GM12878 (cell line): ENCODE results near the gene TPM4. TPM values are rescaled to one million over a fixed set of nuclear protein-coding genes. Genes with fewer than 3 reads are reported as not detected.

ENCODE experiments used
- ATAC-seq: fragments of 200-7000 bp; cut with Tn5 transposase; 3 replicates; pipeline ENCODE4 v1.9.1; 2020; ENCODE audit warnings: mild to moderate bottlenecking, moderate library complexity
- BruUV-seq: library from RNA; stranded (reverse); fragments of 400-500 nt; replicated peaks from 2 replicates; lab custom pipeline; 2021; lab: Mats Ljungman, UMichigan
- CTCF ChIA-PET: fragments of 300-600 bp; sonication (Branson Sonifier 250); formaldehyde crosslinking; extraction: SDS; loops from one replicate; lab custom pipeline; 2021; ENCODE audit warnings: inconsistent platforms; lab: Yijun Ruan, JAX
- POLR2A ChIA-PET: fragments of 350-600 bp; formaldehyde crosslinking; extraction: SDS; loops from one replicate; lab custom pipeline; 2021; ENCODE audit warnings: inconsistent platforms; lab: Charles Lee
- RAD21 ChIA-PET: fragments of 300-600 bp; sonication (Branson Sonifier 250); formaldehyde crosslinking; loops from one replicate; lab custom pipeline; 2023; ENCODE audit warnings: antibody characterized with exemption; ENCODE audit not compliant: unreplicated experiment; lab: Charles Lee
- SMC1A ChIA-PET: fragments of 300-600 bp; sonication (Branson Sonifier 250); formaldehyde crosslinking; loops from one replicate; lab custom pipeline; 2023; ENCODE audit not compliant: unreplicated experiment, uncharacterized antibody; lab: Charles Lee
- DNase-seq: peaks from one replicate; pipeline ENCODE4 v3.0.0-alpha.2; 2011; ENCODE audit warnings: low read depth, low spot score
- FAIRE-seq: peaks from 3 replicates; lab custom pipeline; 2011; peaks lifted over from hg19 to GRCh38; lab: Jason Lieb, UNC
- H2AFZ ChIP-seq: 2 replicates; pipeline ENCODE4 v1.6.0; 2011; ENCODE audit warnings: low read depth, low read length, control low read depth; ENCODE audit not compliant: control insufficient read depth
- H3K27ac ChIP-seq: 2 replicates; pipeline ENCODE4 v1.5.1; 2011; ENCODE audit warnings: control low read depth; ENCODE audit not compliant: control insufficient read depth, insufficient read depth
- H3K27me3 ChIP-seq, 2 experiments: replicated peaks in 1 of 2; 2 replicates each; pipeline versions ENCODE4 v1.6.0 to v1.6.1; 2011; ENCODE audit warnings: low read length in 1 of 2; ENCODE audit not compliant: control insufficient read depth in 2 of 2, insufficient read depth in 2 of 2
- H3K36me3 ChIP-seq, 2 experiments: 2 replicates each; pipeline ENCODE4 v1.5.1; 2011; ENCODE audit warnings: low read length in 1 of 2; ENCODE audit not compliant: control insufficient read depth in 2 of 2, insufficient read depth in 2 of 2
- H3K4me1 ChIP-seq: 2 replicates; pipeline ENCODE4 v1.6.1; 2011; ENCODE audit warnings: mild to moderate bottlenecking, low read length, moderate library complexity, mixed read lengths; ENCODE audit not compliant: control insufficient read depth, insufficient read depth
- H3K4me2 ChIP-seq: 2 replicates; pipeline ENCODE4 v1.6.0; 2011; ENCODE audit warnings: control low read depth; ENCODE audit not compliant: control insufficient read depth, insufficient read depth
- H3K4me3 ChIP-seq: fragments of 200-600 bp; sonication (generic); 2 replicates; pipeline ENCODE4 v1.5.1; 2016
- H3K79me2 ChIP-seq: 2 replicates; pipeline ENCODE4 v1.6.0; 2011; ENCODE audit warnings: low read length; ENCODE audit not compliant: control insufficient read depth, insufficient read depth
- H3K9ac ChIP-seq: 2 replicates; pipeline ENCODE4 v1.8.0; 2011; ENCODE audit warnings: low read length, control low read depth, mixed read lengths; ENCODE audit not compliant: control insufficient read depth, insufficient read depth
- H3K9me3 ChIP-seq: replicated peaks from 3 replicates; pipeline ENCODE4 v1.5.1; 2011; ENCODE audit warnings: mild to moderate bottlenecking, low read length; ENCODE audit not compliant: control insufficient read depth, insufficient read depth
- H4K20me1 ChIP-seq: 2 replicates; pipeline ENCODE4 v1.6.0; 2011; ENCODE audit not compliant: control insufficient read depth, insufficient read depth
- CHD4 ChIP-seq: fragments of 200-600 bp; sonication (generic); IDR thresholded peaks from 2 replicates; pipeline ENCODE4 v1.6.1; 2016; ENCODE audit warnings: mild to moderate bottlenecking
- CUX1 ChIP-seq: IDR thresholded peaks from 2 replicates; pipeline ENCODE4 v1.6.1; 2012; ENCODE audit warnings: improper control_type of control experiment, low read depth, low read length; ENCODE audit not compliant: insufficient replicate concordance
- HCFC1 ChIP-seq: fragments of 150-350 bp; IDR thresholded peaks from 2 replicates; pipeline ENCODE4 v1.6.1; 2014; ENCODE audit warnings: low read length
- NFIC ChIP-seq: IDR thresholded peaks from 2 replicates; pipeline ENCODE4 v1.6.1; 2012; ENCODE audit warnings: low read depth, mild to moderate bottlenecking, inconsistent platforms, low read length, moderate library complexity
- NRF1 ChIP-seq: conservative IDR thresholded peaks from 2 replicates; pipeline ENCODE4 v1.6.1; 2011; ENCODE audit warnings: mild to moderate bottlenecking, low read depth, low read length, improper control_type of control experiment
- POLR2AphosphoS2 ChIP-seq: IDR thresholded peaks from 2 replicates; pipeline ENCODE4 v1.6.1; 2011; ENCODE audit warnings: low read depth, mild to moderate bottlenecking, low read length, improper control_type of control experiment, moderate library complexity
- POU2F2 ChIP-seq: IDR thresholded peaks from 3 replicates; pipeline ENCODE4 v1.6.1; 2011; ENCODE audit warnings: low read depth, mild to moderate bottlenecking, low read length, borderline replicate concordance
- PRDM15 ChIP-seq: fragments of 450-650 bp; formaldehyde crosslinking; IDR thresholded peaks from 2 replicates; pipeline ENCODE4 v1.4.0; 2020; ENCODE audit warnings: mild to moderate bottlenecking, moderate library complexity
- RCOR1 ChIP-seq: conservative IDR thresholded peaks from 2 replicates; pipeline ENCODE4 v1.6.1; 2012; ENCODE audit warnings: low read depth, low read length, improper control_type of control experiment
- SREBF2 ChIP-seq: IDR thresholded peaks from 2 replicates; pipeline ENCODE4 v1.6.1; 2012; ENCODE audit warnings: mild to moderate bottlenecking, low read length
- ZNF207 ChIP-seq: fragments of 450-650 bp; IDR thresholded peaks from 2 replicates; pipeline ENCODE4 v1.6.1; 2014; ENCODE audit warnings: antibody characterized with exemption, mild to moderate bottlenecking, borderline replicate concordance
- ZNF384 ChIP-seq: IDR thresholded peaks from 2 replicates; pipeline ENCODE4 v1.6.1; 2012; ENCODE audit warnings: low read depth, mild to moderate bottlenecking, low read length, improper control_type of control experiment, borderline replicate concordance
- WGBS: methylation state at CpG from one replicate; pipeline ENCODE4 v1.1.6; 2016; ENCODE audit warnings: low lambda C conversion rate; ENCODE audit not compliant: insufficient replicate concordance, insufficient coverage; ENCODE audit errors: missing lambda C conversion rate; 5-methylcytosine and 5-hydroxymethylcytosine counted together
- in situ Hi-C: fragments of 300-500 bp; cut with MboI; formaldehyde crosslinking; loops from 9 replicates; pipeline ENCODE4 v1.14.3; 2018; ENCODE audit warnings: mixed read lengths
- intact Hi-C: fragments of 100-400 bp; cut with micrococcal nuclease; formaldehyde crosslinking; loops from one replicate; pipeline ENCODE4 v1.14.2; 2022; ENCODE audit not compliant: unreplicated experiment
- polyA plus RNA-seq, 11 experiments: library from polyadenylated mRNA; depleted of rRNA in 4 of 11; unstranded in 6 of 11; stranded (reverse) in 5 of 11; fragments of >200 nt; fragmentation: Nextera tagmentation in 4 of 11; fragmentation: Illumina TruSeq in 1 of 11; extraction: Ambion mirVana in 4 of 11; extraction: Trizol in 1 of 11; gene quantifications; 1 replicate in 1 of 11; 2 replicates in 10 of 11; pipeline versions ENCODE4 v1.2.1 to v1.2.3, GENCODE V29; 2011 to 2016; ENCODE audit warnings: inconsistent platforms in 2 of 11, missing spikeins in 2 of 11, low read depth in 1 of 11
- total RNA-seq, 4 experiments: library from RNA; depleted of rRNA in 3 of 4; stranded (reverse); fragments of >200 nt in 3 of 4; fragmentation: Illumina TruSeq in 1 of 4; extraction: Trizol in 1 of 4; gene quantifications; 2 replicates each; pipeline versions ENCODE4 v1.2.1 to v1.2.3, GENCODE V29; 2013 to 2021

TPM4 gene
- total and polyA plus RNA-seq, 10 of the 15 experiments (the other 5 are each of a cell fraction or from before 2014, with no cell fraction given): 183 to 620 (median 407) TPM

- TF ChIP-seq CUX1 (no peak), NFIC (no peak), POU2F2 (no peak), CHD4 (no peak)
- TF ChIP-seq, all 136 proteins: peak for 0
These were observed 23.9 kb upstream of the TPM4 start (continued) for GRCh38 chr19:16052353-16052752.

GRCh38 chr19:16057062-16057461 lies 19.2 kb upstream of the TPM4 start:
- BruUV-seq: no TSS peak
- no peaks in the 10 kb centered on the region for H3K4me1 ChIP-seq
- H3K4me3 ChIP-seq: no peak overlapping the region
- no peaks in the 10 kb centered on the region for H4K20me1 ChIP-seq
- CTCF ChIA-PET: interaction anchor here (0.6 to 2.5 kb wide), 4 partner anchors 16 to 245 kb away, joined by 3 to 17 read pairs (median 3); no protein-coding TSS in a partner anchor
- no peak for FAIRE-seq
- no peak for ATAC-seq
- DNase-seq: no peak
- H2AFZ ChIP-seq: no peak overlapping the region
- POLR2A ChIA-PET: no interaction called here
- in situ Hi-C loops (no loop called here), intact Hi-C loops (no loop called here)
- SMC1A ChIA-PET: interaction anchor here (0.7 to 1.5 kb wide), 3 partner anchors 15 to 100 kb away, joined by 3 to 4 read pairs (median 3); no protein-coding TSS in a partner anchor
- H3K9ac ChIP-seq: no peak overlapping the region
- no peaks in the 10 kb centered on the region for H3K79me2 ChIP-seq
- no peak overlapping the region for H3K27ac ChIP-seq
- RAD21 ChIA-PET: no interaction called here
- WGBS: 15% methylated on average over 5 of the region's 5 CpGs
- no peak overlapping the region for H3K4me2 ChIP-seq
- H3K36me3 ChIP-seq: no peaks in the 10 kb centered on the region
- H3K27me3 ChIP-seq: no peaks in the 10 kb centered on the region
- peaks cover 6% of the 10 kb centered on the region for H3K9me3 ChIP-seq
- no peak for TF ChIP-seq HCFC1
- TF ChIP-seq POLR2AphosphoS2: no peak
- no peak for TF ChIP-seq NRF1
- no peak for TF ChIP-seq RCOR1
- TF ChIP-seq SREBF2: no peak
- TF ChIP-seq PRDM15: no peak
- TF ChIP-seq ZNF384: no peak
- TF ChIP-seq ZNF207: no peak
- TF ChIP-seq, all 136 proteins: peak for 0
